Liver (tissue), 3 donors: ENCODE results near the gene YDJC.

Source experiments
- TF ChIP-seq, protein P1 (sequence below): fragments of 150-350 bp; IDR thresholded peaks from 2 replicates; pipeline ENCODE4 v1.5.1; 2017; ENCODE audit warnings: improper control_type of control experiment, low read depth, low read length; ENCODE audit not compliant: missing input control
- TF ChIP-seq, protein P2 (sequence below): IDR thresholded peaks from 2 replicates; pipeline ENCODE4 v1.6.1; 2016; ENCODE audit warnings: antibody characterized with exemption
- donor health status: healthy.
- donor health status: healthy.

GRCh38 chr22:21626735-21627469 lies 2.9 kb downstream of the YDJC start:
- TF ChIP-seq, protein P1, sequence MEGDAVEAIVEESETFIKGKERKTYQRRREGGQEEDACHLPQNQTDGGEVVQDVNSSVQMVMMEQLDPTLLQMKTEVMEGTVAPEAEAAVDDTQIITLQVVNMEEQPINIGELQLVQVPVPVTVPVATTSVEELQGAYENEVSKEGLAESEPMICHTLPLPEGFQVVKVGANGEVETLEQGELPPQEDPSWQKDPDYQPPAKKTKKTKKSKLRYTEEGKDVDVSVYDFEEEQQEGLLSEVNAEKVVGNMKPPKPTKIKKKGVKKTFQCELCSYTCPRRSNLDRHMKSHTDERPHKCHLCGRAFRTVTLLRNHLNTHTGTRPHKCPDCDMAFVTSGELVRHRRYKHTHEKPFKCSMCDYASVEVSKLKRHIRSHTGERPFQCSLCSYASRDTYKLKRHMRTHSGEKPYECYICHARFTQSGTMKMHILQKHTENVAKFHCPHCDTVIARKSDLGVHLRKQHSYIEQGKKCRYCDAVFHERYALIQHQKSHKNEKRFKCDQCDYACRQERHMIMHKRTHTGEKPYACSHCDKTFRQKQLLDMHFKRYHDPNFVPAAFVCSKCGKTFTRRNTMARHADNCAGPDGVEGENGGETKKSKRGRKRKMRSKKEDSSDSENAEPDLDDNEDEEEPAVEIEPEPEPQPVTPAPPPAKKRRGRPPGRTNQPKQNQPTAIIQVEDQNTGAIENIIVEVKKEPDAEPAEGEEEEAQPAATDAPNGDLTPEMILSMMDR, result no peak
- TF ChIP-seq, protein P2, sequence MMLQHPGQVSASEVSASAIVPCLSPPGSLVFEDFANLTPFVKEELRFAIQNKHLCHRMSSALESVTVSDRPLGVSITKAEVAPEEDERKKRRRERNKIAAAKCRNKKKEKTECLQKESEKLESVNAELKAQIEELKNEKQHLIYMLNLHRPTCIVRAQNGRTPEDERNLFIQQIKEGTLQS, result no peak
